ENCODE data around the gene ASB13. TPM values are rescaled to one million over a fixed set of nuclear protein-coding genes. Genes with fewer than 3 reads are reported as not detected.

ASB13 gene
- polyA plus RNA-seq, 3 donors, result 13.3 to 44.1 (median 37.8) TPM

DNA sequence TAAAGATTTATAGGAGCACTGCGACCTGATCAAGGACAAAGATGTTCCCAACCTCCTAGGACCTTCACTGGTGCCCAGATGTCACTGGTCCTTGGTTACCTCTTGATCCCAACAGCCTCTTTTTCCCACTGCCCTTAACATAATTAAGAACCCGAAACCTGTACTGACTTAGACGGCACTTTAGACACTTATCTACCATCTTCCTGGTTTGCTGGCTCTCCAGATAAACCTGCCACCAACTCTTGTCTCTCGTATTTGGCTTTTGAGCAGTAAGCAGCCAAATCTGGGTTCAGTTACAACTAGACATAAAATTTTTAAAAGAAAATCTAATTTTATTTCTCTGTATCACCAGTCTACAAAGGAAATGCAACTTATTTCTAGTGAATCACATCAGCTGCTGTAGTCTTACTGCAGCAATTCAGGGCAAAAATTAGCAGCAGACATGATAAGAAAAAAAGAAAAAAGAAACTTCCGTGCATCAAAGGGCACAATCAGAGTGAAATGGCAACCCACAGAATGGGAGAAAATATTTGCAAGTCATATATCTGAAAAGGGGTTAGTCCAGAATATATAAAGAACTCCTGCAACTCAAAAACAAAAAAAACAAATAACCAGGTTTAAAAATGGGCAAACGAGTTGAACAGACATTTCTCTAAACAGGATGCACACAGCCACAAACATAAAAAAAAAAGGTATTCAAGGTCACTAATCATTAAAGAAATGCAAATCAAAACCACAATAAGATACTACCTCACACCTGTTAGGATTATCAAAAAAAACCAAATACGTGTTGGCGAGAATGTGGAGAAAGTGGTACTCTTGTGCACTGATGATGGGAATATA, 9.4 kb downstream of the ASB13 start:
- Mint-ChIP-seq H3K9me3 (no peaks in the 10 kb centered on the region), H3K27ac (peak overlapping the region in 1 of 7 donors; percentile 4), H3K4me1 (peaks cover 15% of the 10 kb centered on the region), H3K36me3 (peaks cover 17 to 28% of the 10 kb centered on the region in 2 donors), H3K4me3 (no peak overlapping the region), H3K27me3 (ENCODE audit: low read depth in 3 of 3) (peaks cover 0 to 3% (median 0%) of the 10 kb centered on the region in 3 donors)
- H4K20me1 ChIP-seq (ENCODE audit: insufficient read depth, low read length), result peaks cover 34% of the 10 kb centered on the region
- intact Hi-C loops (cut with micrococcal nuclease), result no loop called here
- no peak overlapping the region for H3K4me2 ChIP-seq (replicated peaks; ENCODE audit: extremely low read depth, low read length, poor library complexity, severe bottlenecking)
- no peak overlapping the region for H3K9ac ChIP-seq (ENCODE audit: insufficient read depth, low read length, poor library complexity, severe bottlenecking)
- peaks cover 13 to 14% of the 10 kb centered on the region in 2 donors for H3K4me1 ChIP-seq (ENCODE audit: control insufficient read depth in 1 of 2, insufficient read depth in 2 of 2, low read length in 2 of 2)
- no peaks in the 10 kb centered on the region for H3K27me3 ChIP-seq (ENCODE audit: control insufficient read depth in 2 of 2, insufficient read depth in 2 of 2, low read length in 2 of 2)
- TF ChIP-seq, protein P1, sequence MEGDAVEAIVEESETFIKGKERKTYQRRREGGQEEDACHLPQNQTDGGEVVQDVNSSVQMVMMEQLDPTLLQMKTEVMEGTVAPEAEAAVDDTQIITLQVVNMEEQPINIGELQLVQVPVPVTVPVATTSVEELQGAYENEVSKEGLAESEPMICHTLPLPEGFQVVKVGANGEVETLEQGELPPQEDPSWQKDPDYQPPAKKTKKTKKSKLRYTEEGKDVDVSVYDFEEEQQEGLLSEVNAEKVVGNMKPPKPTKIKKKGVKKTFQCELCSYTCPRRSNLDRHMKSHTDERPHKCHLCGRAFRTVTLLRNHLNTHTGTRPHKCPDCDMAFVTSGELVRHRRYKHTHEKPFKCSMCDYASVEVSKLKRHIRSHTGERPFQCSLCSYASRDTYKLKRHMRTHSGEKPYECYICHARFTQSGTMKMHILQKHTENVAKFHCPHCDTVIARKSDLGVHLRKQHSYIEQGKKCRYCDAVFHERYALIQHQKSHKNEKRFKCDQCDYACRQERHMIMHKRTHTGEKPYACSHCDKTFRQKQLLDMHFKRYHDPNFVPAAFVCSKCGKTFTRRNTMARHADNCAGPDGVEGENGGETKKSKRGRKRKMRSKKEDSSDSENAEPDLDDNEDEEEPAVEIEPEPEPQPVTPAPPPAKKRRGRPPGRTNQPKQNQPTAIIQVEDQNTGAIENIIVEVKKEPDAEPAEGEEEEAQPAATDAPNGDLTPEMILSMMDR (IDR thresholded peaks at IDR 0.05), result no peak
- no peak overlapping the region for H2AFZ ChIP-seq (ENCODE audit: insufficient read depth, low read depth, low read length, poor library complexity, severe bottlenecking)
- no peaks in the 10 kb centered on the region for H3K9me3 ChIP-seq (replicated peaks in 1 of 2; ENCODE audit: control insufficient read depth in 1 of 2, insufficient read depth in 1 of 2, low read length in 2 of 2)
- no peak overlapping the region for H3K27ac ChIP-seq (ENCODE audit: low read depth in 1 of 2, low read length in 2 of 2)
- H3K4me3 ChIP-seq (replicated peaks in 1 of 3; ENCODE audit: low read depth in 2 of 3, low read length in 3 of 3), result no peak overlapping the region
- peaks cover 7 to 25% of the 10 kb centered on the region in 2 donors for H3K36me3 ChIP-seq (replicated peaks in 1 of 2; ENCODE audit: control insufficient read depth in 1 of 2, insufficient read depth in 2 of 2, low read length in 2 of 2)
- WGBS (ENCODE audit: insufficient coverage), result 90% methylated on average over 3 of the region's 8 CpGs
- no peak for DNase-seq
- H3K79me2 ChIP-seq (ENCODE audit: insufficient read depth, low read length), result peaks cover 46% of the 10 kb centered on the region

DNA sequence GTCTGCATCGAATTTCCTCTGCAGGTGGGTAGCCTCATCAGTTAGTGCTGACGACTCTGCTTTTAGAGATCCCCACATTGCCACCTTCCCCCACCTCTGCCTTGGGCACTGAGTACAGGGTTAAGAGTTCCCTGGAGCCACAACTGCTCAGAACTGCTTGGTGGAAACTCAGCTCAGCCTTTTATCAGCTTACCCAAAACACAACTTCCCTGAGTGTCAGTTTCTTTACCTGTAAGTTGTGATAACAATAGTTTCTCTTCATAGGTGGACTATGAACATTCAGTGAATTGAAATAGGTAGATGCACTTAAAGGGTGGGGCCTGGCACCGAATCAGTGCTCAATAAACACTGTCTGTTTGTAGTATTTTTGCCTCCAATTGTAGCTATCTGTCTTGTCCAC, 11.3 kb downstream of the ASB13 start:
- Mint-ChIP-seq H3K4me3 (no peak overlapping the region), H3K27me3 (ENCODE audit: low read depth in 3 of 3) (peaks cover 0 to 2% (median 2%) of the 10 kb centered on the region in 3 donors), H3K4me1 (peaks cover 10% of the 10 kb centered on the region), H3K27ac (peak overlapping the region in 1 of 7 donors; percentile 65), H3K9me3 (no peaks in the 10 kb centered on the region), H3K36me3 (peaks cover 32 to 44% of the 10 kb centered on the region in 2 donors)
- Histone ChIP-seq H3K4me1 (ENCODE audit: control insufficient read depth in 1 of 2, insufficient read depth in 2 of 2, low read length in 2 of 2) (peaks cover 10 to 11% of the 10 kb centered on the region in 2 donors), H3K9ac (ENCODE audit: insufficient read depth, low read length, poor library complexity, severe bottlenecking) (no peak overlapping the region), H3K9me3 (replicated peaks in 1 of 2; ENCODE audit: control insufficient read depth in 1 of 2, insufficient read depth in 1 of 2, low read length in 2 of 2) (no peaks in the 10 kb centered on the region), H3K4me2 (replicated peaks; ENCODE audit: extremely low read depth, low read length, poor library complexity, severe bottlenecking) (no peak overlapping the region), H3K27me3 (ENCODE audit: control insufficient read depth in 2 of 2, insufficient read depth in 2 of 2, low read length in 2 of 2) (no peaks in the 10 kb centered on the region), H2AFZ (ENCODE audit: insufficient read depth, low read depth, low read length, poor library complexity, severe bottlenecking) (no peak overlapping the region), H3K36me3 (replicated peaks in 1 of 2; ENCODE audit: control insufficient read depth in 1 of 2, insufficient read depth in 2 of 2, low read length in 2 of 2) (peaks cover 19 to 42% of the 10 kb centered on the region in 2 donors), H3K79me2 (ENCODE audit: insufficient read depth, low read length) (peaks cover 31% of the 10 kb centered on the region), H3K4me3 (replicated peaks in 1 of 3; ENCODE audit: low read depth in 2 of 3, low read length in 3 of 3) (no peak overlapping the region), H4K20me1 (ENCODE audit: insufficient read depth, low read length) (peaks cover 21% of the 10 kb centered on the region), H3K27ac (ENCODE audit: low read depth in 1 of 2, low read length in 2 of 2) (no peak overlapping the region)
- no peak for DNase-seq
- intact Hi-C loops (cut with micrococcal nuclease), result no loop called here
- WGBS (ENCODE audit: insufficient coverage), result 63% methylated on average over 1 of the region's 3 CpGs
- TF ChIP-seq, protein P1 (IDR thresholded peaks at IDR 0.05), result no peak

Data from CD14-positive monocyte (primary cell).